Breast epithelium (tissue), 4 donors: ENCODE measurements around the gene CDH20. TPM values are rescaled to one million over a fixed set of nuclear protein-coding genes. Genes with fewer than 3 reads are reported as not detected.
A peak's percentile ranks its signal among the peaks of the same experiment; 100 is the strongest.

Experiments used
- DNase-seq, 2 donors: peaks; one replicate each; pipeline ENCODE4 v3.0.0-alpha.2; 2019; ENCODE audit warnings: low spot score in 2 of 2
- H3K27ac ChIP-seq, 2 donors: fragments of 200-600 bp; sonication (generic) in 1 of 2; one replicate each; pipeline ENCODE4 v1.5.1; 2016 to 2019; ENCODE audit warnings: mild to moderate bottlenecking in 1 of 2
- H3K27me3 ChIP-seq, 2 donors: fragments of 200-600 bp; sonication (generic) in 1 of 2; one replicate each; pipeline versions ENCODE4 v1.5.1 to v1.6.0; 2017 to 2019; ENCODE audit warnings: control low read depth in 1 of 2, mild to moderate bottlenecking in 1 of 2
- H3K36me3 ChIP-seq: fragments of 200-600 bp; one replicate; pipeline ENCODE4 v1.5.1; 2019
- H3K4me1 ChIP-seq, 2 donors: fragments of 200-600 bp; sonication (generic); one replicate each; pipeline ENCODE4 v1.5.1; 2016 to 2019; ENCODE audit warnings: control low read depth in 1 of 2
- H3K4me3 ChIP-seq, 3 donors: fragments of 200-600 bp; sonication (generic); 1 replicate in 2 of 3; 2 replicates in 1 of 3; pipeline ENCODE4 v1.5.1; 2016 to 2019; ENCODE audit warnings: mild to moderate bottlenecking in 3 of 3, moderate library complexity in 2 of 3
- H3K9me3 ChIP-seq, 2 donors: fragments of 200-600 bp; sonication (generic) in 1 of 2; one replicate each; pipeline ENCODE4 v1.5.1; 2016 to 2019; ENCODE audit warnings: control low read depth in 1 of 2
- POLR2A ChIP-seq: fragments of 450-650 bp; IDR thresholded peaks from one replicate; pipeline ENCODE4 v1.6.1; 2016; ENCODE audit warnings: antibody characterized with exemption, mild to moderate bottlenecking, moderate library complexity
- POLR2AphosphoS5 ChIP-seq, 3 donors: sonication (generic); formaldehyde crosslinking; IDR thresholded peaks; one replicate each; pipeline ENCODE4 v1.6.1; 2017; ENCODE audit warnings: antibody characterized with exemption in 3 of 3
- intact Hi-C: fragments of 100-400 bp; cut with DNase I; formaldehyde crosslinking; loops from one replicate; pipeline ENCODE4 v1.15.1; 2023; ENCODE audit warnings: low total_unique reads
- total RNA-seq, 3 donors: library from RNA; depleted of rRNA; stranded (reverse); fragments of >200 nt; gene quantifications; one replicate each; pipeline ENCODE4 v1.1.0, GENCODE V29; 2016
- TF ChIP-seq, protein P1 (sequence below), 3 donors: fragments of 450-650 bp; IDR thresholded peaks; one replicate each; pipeline ENCODE4 v1.5.1; 2016 to 2017; ENCODE audit warnings: antibody characterized with exemption in 3 of 3, mild to moderate bottlenecking in 3 of 3, moderate library complexity in 3 of 3

The CDH20 gene
- total RNA-seq, result 10 to 100 TPM in 1 of 3 donors, 1 to 10 TPM in 1, under 1 TPM in 1; 0.66 to 18.1 (median 1.2) TPM

DNA sequence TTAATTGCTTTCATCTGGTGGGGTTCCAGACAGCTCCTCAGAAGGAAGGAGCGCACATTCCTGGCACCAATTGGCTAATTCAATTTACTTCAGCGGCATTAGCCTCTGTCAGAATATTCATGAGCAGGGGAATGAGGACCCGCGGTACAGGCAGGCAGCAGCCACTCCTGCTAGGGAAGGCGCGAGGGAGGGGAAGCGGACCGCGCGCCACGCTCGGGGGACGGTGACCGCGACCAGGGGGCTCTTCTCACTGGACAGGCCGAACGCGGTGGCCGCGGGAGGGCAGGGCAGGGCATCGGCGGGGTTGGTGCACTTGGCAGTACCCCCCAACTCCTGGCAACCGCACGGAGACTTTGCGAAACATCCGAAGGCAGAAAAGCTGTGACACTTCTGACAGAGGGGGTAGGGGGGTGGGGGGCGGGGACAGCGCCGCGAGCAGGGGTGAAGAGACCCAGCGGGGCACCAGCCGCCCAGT lies at the start of gene CDH20:
Gene CDH20 (plus strand): TSS at position 160 of the 475 bp plus-strand sequence.
- intact Hi-C loops, result no loop called here
- peaks cover 0 to 5% of the 10 kb centered on the region in 2 donors for H3K4me1 ChIP-seq
- peaks cover 0 to 23% of the 10 kb centered on the region in 2 donors for H3K27me3 ChIP-seq
- no peak within 1 kb of the TSS for H3K27ac ChIP-seq
- no peaks in the 10 kb centered on the region for H3K9me3 ChIP-seq
- peak within 1 kb of the TSS; percentile 37 to 60 (median 44) for H3K4me3 ChIP-seq
- no peak for DNase-seq
- TF ChIP-seq POLR2AphosphoS5 (IDR thresholded peaks at IDR 0.05) (no peak), POLR2A (no peak)
- TF ChIP-seq, protein P1, sequence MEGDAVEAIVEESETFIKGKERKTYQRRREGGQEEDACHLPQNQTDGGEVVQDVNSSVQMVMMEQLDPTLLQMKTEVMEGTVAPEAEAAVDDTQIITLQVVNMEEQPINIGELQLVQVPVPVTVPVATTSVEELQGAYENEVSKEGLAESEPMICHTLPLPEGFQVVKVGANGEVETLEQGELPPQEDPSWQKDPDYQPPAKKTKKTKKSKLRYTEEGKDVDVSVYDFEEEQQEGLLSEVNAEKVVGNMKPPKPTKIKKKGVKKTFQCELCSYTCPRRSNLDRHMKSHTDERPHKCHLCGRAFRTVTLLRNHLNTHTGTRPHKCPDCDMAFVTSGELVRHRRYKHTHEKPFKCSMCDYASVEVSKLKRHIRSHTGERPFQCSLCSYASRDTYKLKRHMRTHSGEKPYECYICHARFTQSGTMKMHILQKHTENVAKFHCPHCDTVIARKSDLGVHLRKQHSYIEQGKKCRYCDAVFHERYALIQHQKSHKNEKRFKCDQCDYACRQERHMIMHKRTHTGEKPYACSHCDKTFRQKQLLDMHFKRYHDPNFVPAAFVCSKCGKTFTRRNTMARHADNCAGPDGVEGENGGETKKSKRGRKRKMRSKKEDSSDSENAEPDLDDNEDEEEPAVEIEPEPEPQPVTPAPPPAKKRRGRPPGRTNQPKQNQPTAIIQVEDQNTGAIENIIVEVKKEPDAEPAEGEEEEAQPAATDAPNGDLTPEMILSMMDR (IDR thresholded peaks at IDR 0.05), result no peak
- no peaks in the 10 kb centered on the region for H3K36me3 ChIP-seq

DNA sequence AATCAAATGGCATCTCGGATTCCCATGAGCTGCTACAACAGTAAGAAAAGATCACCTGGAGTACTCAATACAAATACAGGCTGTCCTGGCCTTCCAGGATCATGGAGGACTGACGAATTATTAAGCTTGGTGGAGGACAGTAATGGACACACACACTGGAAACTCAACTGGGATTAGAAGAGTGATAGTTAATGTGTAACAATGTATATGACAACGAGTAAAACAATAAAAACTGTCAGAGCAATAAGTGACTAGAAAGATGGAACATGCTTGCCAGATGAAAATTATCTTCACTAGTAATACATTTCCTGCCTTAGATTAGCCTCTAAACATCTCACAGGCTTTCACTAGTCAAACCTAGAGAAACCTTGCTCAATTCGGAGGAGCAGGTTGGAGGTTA lies 49.2 kb upstream of the CDH20 start:
- H3K36me3 ChIP-seq, result no peaks in the 10 kb centered on the region
- intact Hi-C loops, result no loop called here
- no peak overlapping the region for H3K27ac ChIP-seq
- peaks cover 4 to 14% of the 10 kb centered on the region in 2 donors for H3K9me3 ChIP-seq
- no peaks in the 10 kb centered on the region for H3K4me1 ChIP-seq
- TF ChIP-seq POLR2AphosphoS5 (IDR thresholded peaks at IDR 0.05) (no peak), POLR2A (no peak)
- TF ChIP-seq, protein P1 (IDR thresholded peaks at IDR 0.05), result no peak
- no peaks in the 10 kb centered on the region for H3K27me3 ChIP-seq
- no peak for DNase-seq
- H3K4me3 ChIP-seq, result no peak overlapping the region

DNA sequence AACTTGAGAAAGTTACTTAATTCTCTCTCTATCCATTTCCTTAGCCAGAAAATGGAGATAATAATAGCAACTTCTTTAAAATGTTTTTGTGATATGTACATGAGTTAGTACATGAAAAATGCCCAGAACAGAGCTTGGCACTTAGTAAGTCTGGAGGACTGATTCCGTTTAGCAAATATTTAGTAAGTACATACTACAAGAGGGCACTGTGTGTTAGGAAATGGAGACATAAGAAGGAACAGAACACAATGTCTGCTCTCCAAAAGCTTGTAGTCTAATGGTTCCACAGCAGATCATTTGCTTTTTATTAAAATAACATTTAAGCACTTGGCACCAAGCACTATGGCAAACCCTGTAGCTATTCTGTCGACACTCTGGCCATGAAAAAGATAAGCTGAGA lies 47.5 kb upstream of the CDH20 start:
- TF ChIP-seq POLR2AphosphoS5 (IDR thresholded peaks at IDR 0.05), result no peak
- TF ChIP-seq, protein P1 (IDR thresholded peaks at IDR 0.05), result no peak
- Histone ChIP-seq H3K36me3 (no peaks in the 10 kb centered on the region), H3K9me3 (peaks cover 3 to 8% of the 10 kb centered on the region in 2 donors), H3K27me3 (no peaks in the 10 kb centered on the region), H3K4me3 (no peak overlapping the region), H3K4me1 (no peaks in the 10 kb centered on the region), H3K27ac (no peak overlapping the region)
- intact Hi-C loops, result no loop called here
- DNase-seq, result no peak

DNA sequence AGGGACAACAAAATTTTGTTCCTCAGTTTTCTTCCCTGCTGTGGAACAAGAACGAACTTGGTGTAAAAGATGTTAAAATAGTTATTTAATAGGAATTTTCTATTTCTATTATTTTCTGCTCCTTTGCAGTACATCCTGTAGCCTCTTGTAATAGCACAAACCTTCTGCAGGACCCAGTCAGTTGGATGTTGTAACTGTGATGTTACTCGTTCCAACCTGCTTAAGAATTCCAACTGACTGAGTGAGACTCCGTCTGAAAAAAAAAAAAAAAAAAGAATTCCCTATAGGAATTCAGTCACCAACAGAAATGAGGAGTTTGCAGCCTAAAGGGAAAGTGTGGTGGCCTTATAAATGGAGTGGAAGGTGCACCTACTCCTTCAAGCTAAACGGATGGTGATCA lies 46.4 kb upstream of the CDH20 start:
- intact Hi-C loops, result no loop called here
- Histone ChIP-seq H3K27me3 (no peaks in the 10 kb centered on the region), H3K4me1 (no peaks in the 10 kb centered on the region), H3K36me3 (no peaks in the 10 kb centered on the region), H3K9me3 (no peaks in the 10 kb centered on the region), H3K27ac (no peak overlapping the region), H3K4me3 (no peak overlapping the region)
- TF ChIP-seq POLR2AphosphoS5 (IDR thresholded peaks at IDR 0.05) (no peak), POLR2A (no peak)
- TF ChIP-seq, protein P1 (IDR thresholded peaks at IDR 0.05), result no peak
- DNase-seq, result no peak

DNA sequence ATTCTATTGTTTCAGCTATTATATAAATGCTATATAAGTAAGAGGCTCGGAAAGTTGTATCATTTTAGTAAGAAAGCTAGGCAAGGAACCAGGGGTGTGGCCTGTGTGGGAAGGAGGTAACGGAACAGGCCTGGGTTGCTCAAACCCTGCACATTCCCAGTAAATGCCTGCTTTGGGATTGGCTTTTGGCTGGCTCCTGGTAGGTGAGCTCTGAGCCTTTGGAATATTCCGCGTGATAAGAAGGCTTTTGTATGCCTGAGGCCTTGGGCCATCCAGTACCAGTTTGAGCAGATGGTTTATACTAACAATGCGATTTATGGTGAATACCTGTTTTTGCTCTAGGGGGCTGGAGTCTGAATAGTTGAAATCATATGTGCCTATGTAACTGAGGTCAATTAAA lies 42.6 kb upstream of the CDH20 start:
- H3K9me3 ChIP-seq, result no peaks in the 10 kb centered on the region
- no peaks in the 10 kb centered on the region for H3K27me3 ChIP-seq
- H3K36me3 ChIP-seq, result no peaks in the 10 kb centered on the region
- TF ChIP-seq POLR2AphosphoS5 (IDR thresholded peaks at IDR 0.05), result no peak
- TF ChIP-seq, protein P1 (IDR thresholded peaks at IDR 0.05), result no peak
- TF ChIP-seq POLR2A, result no peak
- no peak overlapping the region for H3K4me3 ChIP-seq
- H3K27ac ChIP-seq, result no peak overlapping the region
- intact Hi-C loops, result no loop called here
- DNase-seq, result no peak
- H3K4me1 ChIP-seq, result no peaks in the 10 kb centered on the region
